ENCODE data around the gene ADAMTSL2.

ADAMTSL2 gene

DNA sequence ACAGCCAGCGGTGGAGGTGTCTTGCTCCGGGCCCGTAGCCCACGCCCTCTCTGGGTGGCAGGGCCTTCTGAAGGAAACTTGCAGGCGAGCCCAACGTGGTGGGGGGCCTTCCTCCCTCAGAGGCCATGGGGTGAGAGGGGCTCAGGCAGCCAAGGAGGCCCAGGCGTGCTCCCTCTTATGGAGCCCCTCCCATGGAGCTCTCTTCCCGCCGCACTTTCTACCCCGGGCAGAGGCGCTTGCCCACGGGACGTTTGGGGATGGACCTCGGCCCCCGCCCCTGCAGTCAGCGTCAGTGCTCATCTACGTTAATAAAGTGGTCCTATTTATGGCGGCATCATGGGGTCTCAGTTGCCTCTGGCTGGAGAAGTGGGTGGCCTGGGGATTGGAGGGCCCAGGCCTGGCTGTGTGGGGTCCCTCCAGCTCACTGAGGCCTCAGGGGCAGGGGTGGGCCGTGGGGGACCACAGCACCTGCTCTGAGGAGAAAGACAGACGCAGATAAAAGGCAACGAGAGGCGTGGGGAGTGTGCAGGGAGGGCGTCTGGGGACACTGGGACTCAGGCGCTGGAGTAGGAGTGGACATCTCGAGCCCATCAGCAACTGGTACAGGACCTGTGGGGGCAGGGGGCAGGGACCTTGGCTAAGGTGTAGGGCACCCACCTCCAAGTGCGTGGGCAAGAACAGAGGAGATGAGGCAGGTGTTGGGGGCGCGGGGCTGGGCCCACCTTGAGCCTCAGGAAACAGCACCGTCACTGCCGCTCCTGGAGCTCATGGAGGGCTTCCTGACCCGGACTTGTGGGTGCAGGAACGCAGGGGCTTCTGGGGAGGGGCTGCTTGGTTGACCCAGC lies 40.9 kb downstream of the ADAMTSL2 start:
- no peak for DNase-seq (ENCODE audit: low spot score)

- no peak for DNase-seq (ENCODE audit: low spot score)
Observed at GRCh38 chr9:133576031-133576874, 41.7 kb downstream of the ADAMTSL2 start.

DNA sequence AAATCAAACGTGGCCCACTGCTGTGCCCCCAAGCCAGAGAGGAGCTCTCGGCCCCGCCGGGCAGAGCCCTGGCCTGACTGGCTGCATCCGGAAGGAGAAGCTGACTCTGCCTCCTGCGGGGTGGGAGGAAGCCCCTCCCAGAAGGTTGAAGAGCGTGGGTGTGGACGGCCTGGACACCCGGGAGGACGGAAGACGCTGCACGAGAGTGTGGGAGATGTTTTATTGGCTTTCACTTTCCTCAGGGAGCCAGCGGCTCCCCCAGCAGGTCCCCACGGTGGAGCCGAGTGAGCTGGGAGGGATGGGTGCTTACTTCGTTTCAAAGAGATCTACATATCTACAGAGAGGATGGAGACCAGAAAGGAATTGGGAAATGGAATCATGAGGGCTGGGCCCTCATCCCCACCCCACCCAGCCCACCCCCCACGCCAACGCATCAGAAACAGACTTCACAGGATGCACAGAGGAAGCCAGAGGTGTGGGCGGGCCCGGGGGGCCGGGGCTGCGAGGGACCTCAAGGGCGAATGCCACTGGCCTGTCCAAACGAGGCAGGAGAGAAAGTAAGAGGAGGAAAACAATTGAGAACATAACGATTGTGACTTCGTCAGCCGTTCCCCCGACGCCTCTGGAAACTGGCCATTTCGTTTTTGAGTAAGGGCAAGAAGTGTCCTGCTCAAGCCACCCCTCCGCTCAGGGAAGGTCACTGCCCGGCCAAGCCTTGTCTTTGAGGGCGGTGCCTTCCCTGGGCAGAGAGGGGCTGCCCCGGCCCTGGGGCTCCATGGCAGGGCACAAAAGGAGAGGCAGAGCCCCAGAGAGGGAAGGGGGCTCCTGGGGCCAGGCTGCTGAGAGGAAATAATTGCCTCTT lies 42.6 kb downstream of the ADAMTSL2 start:
- no peak for DNase-seq (ENCODE audit: low spot score)

DNA sequence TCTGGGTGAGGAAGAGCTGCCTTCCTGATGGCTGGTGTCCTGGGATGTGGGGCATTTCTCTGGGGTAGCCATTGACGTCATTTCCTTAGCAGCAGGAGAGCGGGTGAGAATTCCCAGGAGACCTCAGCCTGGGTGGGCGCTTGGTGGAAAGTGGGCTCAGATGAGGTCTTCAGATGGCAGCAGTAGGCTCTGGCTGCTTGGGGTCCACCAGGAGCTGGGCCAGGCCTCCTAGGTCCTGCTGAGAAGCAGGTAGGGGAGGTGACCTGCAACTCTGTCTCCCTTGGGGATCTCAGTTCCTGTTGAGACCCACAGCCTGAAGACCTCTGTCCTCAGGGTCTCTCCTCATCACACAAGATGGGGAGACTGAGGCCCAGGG lies 43.2 kb downstream of the ADAMTSL2 start:
- DNase-seq (ENCODE audit: low spot score), result no peak

GRCh38 chr9:133578524-133579441 lies 44.3 kb downstream of the ADAMTSL2 start:
- no peak for DNase-seq (ENCODE audit: low spot score)

- DNase-seq (ENCODE audit: low spot score), result no peak
Observed at GRCh38 chr9:133579601-133580418, 45.3 kb downstream of the ADAMTSL2 start.

DNA sequence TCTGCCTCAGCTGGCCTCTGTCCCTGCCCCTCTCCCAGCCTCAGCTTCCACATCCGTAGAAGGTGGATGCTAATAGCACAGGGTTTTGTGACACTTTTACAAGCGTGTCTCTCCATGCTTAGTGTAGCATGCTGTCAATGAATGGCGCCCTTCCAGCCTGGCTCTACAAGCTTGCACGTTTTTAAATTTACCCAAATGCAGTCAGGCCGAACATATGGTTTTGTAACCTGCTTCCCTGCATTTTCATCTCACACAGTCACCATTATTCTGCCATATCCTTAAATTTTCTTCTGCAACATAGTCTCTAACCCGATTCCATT lies 45.9 kb downstream of the ADAMTSL2 start:
- no peak for DNase-seq (ENCODE audit: low spot score)

GRCh38 chr9:133581011-133581410 lies 46.5 kb downstream of the ADAMTSL2 start:
- DNase-seq (ENCODE audit: low spot score), result no peak

- no peak for DNase-seq (ENCODE audit: low spot score)
Observed at GRCh38 chr9:133581513-133582343, 47.2 kb downstream of the ADAMTSL2 start.

DNA sequence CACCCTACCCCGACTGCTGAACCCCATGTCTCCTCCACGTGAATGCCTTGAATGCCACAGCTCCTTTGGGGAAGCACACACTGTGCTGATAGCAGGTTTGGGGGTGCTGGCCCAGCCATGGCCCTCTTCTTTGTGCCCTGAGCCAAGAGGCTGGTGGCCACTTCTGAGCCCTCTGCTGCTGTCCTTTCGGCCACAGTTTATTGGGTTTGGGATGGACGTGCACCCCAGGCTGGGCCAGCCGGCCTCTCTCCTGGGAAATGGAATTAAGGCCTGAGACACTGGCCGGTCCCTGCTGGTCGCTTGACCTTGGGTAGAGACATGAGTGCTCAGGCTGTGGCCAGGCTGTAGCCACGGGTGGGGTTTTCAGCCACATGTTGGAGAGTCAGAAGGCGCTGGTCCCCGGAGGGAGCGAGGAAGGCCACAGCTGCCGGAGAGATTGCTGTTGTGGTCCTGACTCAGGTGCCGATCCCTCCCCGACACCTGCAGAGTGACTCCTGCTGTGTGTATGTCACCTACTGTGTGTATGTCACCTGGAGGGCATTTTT lies 48.1 kb downstream of the ADAMTSL2 start:
- no peak for DNase-seq (ENCODE audit: low spot score)

GRCh38 chr9:133583111-133583510 lies 48.6 kb downstream of the ADAMTSL2 start:
- no peak for DNase-seq (ENCODE audit: low spot score)

DNA sequence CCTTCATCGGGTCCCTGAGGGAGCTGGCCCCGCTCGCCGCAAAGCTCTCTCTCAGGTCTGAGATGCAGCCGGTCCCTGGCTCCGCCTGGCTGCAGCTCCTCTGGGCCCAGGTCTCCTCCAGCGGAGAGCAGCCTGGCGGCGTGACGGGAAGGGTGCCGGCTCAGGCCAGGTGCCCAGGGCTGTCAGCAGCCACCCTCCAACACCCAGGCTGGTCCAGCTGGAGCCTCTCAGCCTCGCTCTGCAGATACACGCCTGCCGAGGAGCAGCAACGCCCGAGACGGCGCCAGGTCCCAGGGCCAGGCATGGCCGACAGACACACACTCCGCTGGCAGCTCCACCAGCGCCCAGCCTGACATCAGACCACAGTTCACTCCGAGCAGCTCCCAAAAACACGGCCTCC lies 49.1 kb downstream of the ADAMTSL2 start:
- DNase-seq (ENCODE audit: low spot score), result no peak

DNA sequence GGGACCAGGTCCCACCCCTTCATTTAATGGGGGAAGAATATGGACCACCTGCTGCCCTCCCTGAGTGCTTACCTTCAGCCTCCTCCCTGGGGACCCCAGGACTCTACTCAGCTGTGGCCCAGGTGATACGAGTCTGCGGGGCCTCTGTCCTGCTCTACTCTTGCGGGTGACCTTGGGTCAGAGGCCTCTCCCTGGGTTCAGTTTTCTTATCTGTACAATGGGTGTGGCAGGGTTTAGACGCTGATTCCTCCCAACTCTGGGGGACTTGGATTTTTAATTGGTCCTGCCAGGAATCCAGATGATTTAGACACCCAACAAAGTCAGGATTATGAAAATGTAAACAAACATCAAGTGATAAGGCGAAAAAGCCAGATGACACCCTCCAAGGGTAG lies 49.7 kb downstream of the ADAMTSL2 start:
- DNase-seq (ENCODE audit: low spot score), result no peak

DNA sequence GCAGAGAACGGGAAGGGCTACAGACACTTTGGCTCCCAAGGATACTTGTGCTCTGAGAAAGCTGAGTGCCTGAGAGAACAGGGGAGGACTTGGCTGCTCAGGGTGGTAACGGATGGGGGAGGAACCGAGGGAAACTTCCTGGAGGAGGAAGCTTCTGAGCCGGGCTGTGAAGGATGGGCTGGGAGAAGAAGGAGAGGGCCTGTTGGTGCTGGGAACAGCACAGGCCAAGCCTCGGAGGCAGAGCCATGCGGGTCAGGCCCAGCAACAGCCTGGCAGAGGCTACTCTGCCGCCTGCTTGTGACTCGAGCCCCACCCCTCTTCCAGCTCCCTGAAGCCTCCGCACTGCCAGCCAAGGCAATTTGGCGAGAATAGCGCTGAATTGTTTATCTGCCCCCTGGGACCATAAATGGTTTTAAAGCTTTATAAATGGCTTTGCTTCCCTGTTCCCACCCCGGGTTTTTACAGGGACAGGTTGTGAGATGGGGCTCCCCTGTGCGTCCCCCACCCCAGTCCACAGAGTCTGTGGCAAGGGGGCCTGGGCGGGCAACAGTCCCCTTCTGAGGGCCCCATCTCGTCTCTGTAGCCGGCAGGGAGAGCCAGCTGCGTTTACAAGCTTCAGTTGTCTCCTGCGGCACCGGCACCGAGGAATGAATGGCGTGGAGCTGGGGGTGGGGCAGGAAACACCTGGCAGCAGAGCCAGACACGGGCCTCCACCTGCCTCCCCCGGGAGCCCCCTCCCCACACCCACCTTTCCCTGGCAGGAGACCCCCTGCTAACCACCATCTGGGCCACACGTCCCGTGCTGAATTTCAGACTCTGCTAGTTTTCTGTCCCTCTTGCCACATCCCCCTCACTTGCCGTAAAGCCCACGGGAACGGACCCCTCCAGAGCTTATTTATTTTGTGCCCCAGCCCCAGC lies 50.3 kb downstream of the ADAMTSL2 start:
- DNase-seq (ENCODE audit: low spot score), result no peak

GRCh38 chr9:133585481-133586351 lies 51.2 kb downstream of the ADAMTSL2 start:
- no peak for DNase-seq (ENCODE audit: low spot score)

DNA sequence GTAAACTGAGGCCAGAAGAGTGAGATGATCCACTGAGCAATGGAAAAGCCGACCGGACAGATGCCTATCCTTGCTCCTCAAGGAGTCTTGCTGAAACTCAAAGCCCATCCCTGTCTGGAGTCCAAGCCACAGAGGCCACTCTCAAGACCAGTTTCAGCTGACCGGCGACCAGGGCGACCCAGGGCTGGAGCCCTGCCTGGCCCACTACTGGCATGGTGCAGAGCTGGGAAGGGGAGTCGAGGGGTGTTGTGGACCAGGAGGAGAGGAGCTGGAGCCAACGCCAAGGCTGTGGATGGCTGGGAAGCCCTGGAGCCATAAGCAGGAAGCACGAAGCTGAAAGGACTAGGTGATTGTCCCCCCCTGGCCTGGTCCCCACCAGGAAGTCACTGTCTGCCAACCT lies 52.5 kb downstream of the ADAMTSL2 start:
- DNase-seq (ENCODE audit: low spot score), result no peak

- DNase-seq (ENCODE audit: low spot score), result no peak
Observed at GRCh38 chr9:133587466-133587865, 53.0 kb downstream of the ADAMTSL2 start.
